H1 (cell line): ENCODE data around the gene SIM2. TPM values are rescaled to one million over a fixed set of nuclear protein-coding genes. Genes with fewer than 3 reads are reported as not detected.

Experiments used
- BACH1 ChIP-seq: IDR thresholded peaks from 2 replicates; pipeline ENCODE4 v1.6.1; 2012; ENCODE audit warnings: low read length, improper control_type of control experiment
- BRCA1 ChIP-seq: IDR thresholded peaks from 2 replicates; pipeline ENCODE4 v1.6.1; 2012; ENCODE audit warnings: low read depth, low read length, improper control_type of control experiment
- CBX5 ChIP-seq: fragments of 300-800, 300-1000 bp; sonication (generic); IDR thresholded peaks from 2 replicates; pipeline ENCODE4 v1.7.1; 2016; ENCODE audit warnings: antibody characterized with exemption, low read length, low read depth
- CHD7 ChIP-seq: fragments of 300-600 bp; sonication (generic); IDR thresholded peaks from 2 replicates; pipeline ENCODE4 v1.7.1; 2012; ENCODE audit warnings: low read length, moderate library complexity, mild to moderate bottlenecking, inconsistent platforms; ENCODE audit not compliant: insufficient replicate concordance
- EP300 ChIP-seq, 2 experiments: IDR thresholded peaks; 1 replicate in 1 of 2; 2 replicates in 1 of 2; pipeline ENCODE4 v1.6.1; 2011 to 2012; ENCODE audit warnings: low read depth in 2 of 2, low read length in 2 of 2, mild to moderate bottlenecking in 2 of 2, borderline replicate concordance in 1 of 2, inconsistent platforms in 1 of 2, moderate library complexity in 1 of 2
- TAF1 ChIP-seq: IDR thresholded peaks from 2 replicates; pipeline ENCODE4 v1.6.1; 2011; ENCODE audit warnings: mild to moderate bottlenecking, low read depth, low read length
- USF2 ChIP-seq: IDR thresholded peaks from 2 replicates; pipeline ENCODE4 v1.6.1; 2011; ENCODE audit warnings: low read length, improper control_type of control experiment
- polyA plus RNA-seq, 7 experiments: library from polyadenylated mRNA; depleted of rRNA in 3 of 7; stranded (reverse) in 5 of 7; unstranded in 2 of 7; fragments of >200 nt in 5 of 7; fragments of 200-250 nt in 2 of 7; gene quantifications; 1 replicate in 5 of 7; 2 replicates in 1 of 7; 4 replicates in 1 of 7; pipeline versions ENCODE4 v1.2.1 to v1.2.3, GENCODE V29; 2011 to 2013; ENCODE audit warnings: missing spikeins in 2 of 7, mixed read lengths in 2 of 7
- total RNA-seq: library from RNA; stranded (reverse); fragmentation: NEBNext Ultra II Directional; extraction: Animal tissue kit (Norgen Biotek cat#: 25700); gene quantifications from 2 replicates; pipeline ENCODE4 v1.2.1, GENCODE V29; 2021

The SIM2 gene
- total and polyA plus RNA-seq, 2 of the 8 experiments (the other 6 are each of a cell fraction or from before 2014, with no cell fraction given), result 0.05 to 0.26 TPM

GRCh38 chr21:36776981-36777617 is 78.2 kb downstream of the SIM2 start (continued):
- TF ChIP-seq CHD7 (no peak), EP300 (IDR thresholded peaks at IDR 0.05; ENCODE audit: borderline replicate concordance in 1 of 2, low read depth in 2 of 2, low read length in 2 of 2) (no peak), USF2 (no peak), CBX5 (no peak), BRCA1 (no peak), TAF1 (no peak), BACH1 (no peak)
